Bronchial epithelial cell (primary cell): ENCODE results near the gene PYGB. TPM values are rescaled to one million over a fixed set of nuclear protein-coding genes. Genes with fewer than 3 reads are reported as not detected.

Experiments
- DNase-seq: peaks from one replicate; pipeline ENCODE4 v3.0.0-alpha.2; 2010; ENCODE audit warnings: low read depth
- FAIRE-seq: peaks from 2 replicates; lab custom pipeline; 2011; peaks lifted over from hg19 to GRCh38; lab: Jason Lieb, UNC
- H3K27me3 ChIP-seq: 2 replicates; pipeline ENCODE4 v1.5.1; 2011; ENCODE audit warnings: low read length; ENCODE audit not compliant: control insufficient read depth, insufficient read depth
- H3K36me3 ChIP-seq: 2 replicates; pipeline ENCODE4 v1.5.1; 2011; ENCODE audit warnings: low read length; ENCODE audit not compliant: control insufficient read depth, insufficient read depth
- H3K4me3 ChIP-seq: 2 replicates; pipeline ENCODE4 v1.5.1; 2011; ENCODE audit warnings: mild to moderate bottlenecking, low read depth, low read length, control low read depth
- CTCF ChIP-seq: IDR thresholded peaks from 2 replicates; pipeline ENCODE4 v1.5.1; 2011; ENCODE audit warnings: mild to moderate bottlenecking, moderate library complexity, low read length, control low read depth, inconsistent platforms; ENCODE audit not compliant: insufficient read depth, severe bottlenecking
- total RNA-seq: library from RNA; depleted of rRNA; stranded (reverse); fragments of >200 nt; gene quantifications from 2 replicates; pipeline ENCODE4 v1.2.1, GENCODE V29; 2014

PYGB gene
- total RNA-seq, 1 donor from 2014 or later: 213 TPM

- FAIRE-seq: no peak
- Histone ChIP-seq H3K27me3 (no peaks in the 10 kb centered on the region), H3K36me3 (peaks cover 74% of the 10 kb centered on the region), H3K4me3 (no peak overlapping the region)
- TF ChIP-seq CTCF: no peak
- DNase-seq: no peak
Observed at GRCh38 chr20:25276533-25277050, 28.7 kb downstream of the PYGB start.

- H3K27me3 ChIP-seq: no peaks in the 10 kb centered on the region
- no peak overlapping the region for H3K4me3 ChIP-seq
- peaks cover 76% of the 10 kb centered on the region for H3K36me3 ChIP-seq
- FAIRE-seq (no peak), DNase-seq (no peak)
- TF ChIP-seq CTCF: no peak
Observed at GRCh38 chr20:25277051-25277801, 29.3 kb downstream of the PYGB start.

GRCh38 chr20:25277941-25278521 is 30.1 kb downstream of the PYGB start:
- TF ChIP-seq CTCF: no peak
- peaks cover 75% of the 10 kb centered on the region for H3K36me3 ChIP-seq
- no peak overlapping the region for H3K4me3 ChIP-seq
- no peak for FAIRE-seq
- no peaks in the 10 kb centered on the region for H3K27me3 ChIP-seq
- DNase-seq: no peak

- no peak for TF ChIP-seq CTCF
- Histone ChIP-seq H3K4me3 (no peak overlapping the region), H3K36me3 (peaks cover 78% of the 10 kb centered on the region), H3K27me3 (no peaks in the 10 kb centered on the region)
- no peak for FAIRE-seq
- no peak for DNase-seq
Observed at GRCh38 chr20:25278636-25279361, 30.9 kb downstream of the PYGB start.

GRCh38 chr20:25279403-25279802 is 31.5 kb downstream of the PYGB start:
- Histone ChIP-seq H3K36me3 (peaks cover 80% of the 10 kb centered on the region), H3K4me3 (no peak overlapping the region), H3K27me3 (no peaks in the 10 kb centered on the region)
- no peak for DNase-seq
- no peak for TF ChIP-seq CTCF
- no peak for FAIRE-seq
